ENCODE measurements around the gene CHD3. TPM values are rescaled to one million over a fixed set of nuclear protein-coding genes. Genes with fewer than 3 reads are reported as not detected.
"Not testable (repeated sequence)": the region's sequence is repeated elsewhere in the genome, so short reads cannot be mapped to it uniquely, and the experiment has no call there.

The CHD3 gene
- total RNA-seq, 1 experiment from 2014 or later, result 54.3 TPM

DNA sequence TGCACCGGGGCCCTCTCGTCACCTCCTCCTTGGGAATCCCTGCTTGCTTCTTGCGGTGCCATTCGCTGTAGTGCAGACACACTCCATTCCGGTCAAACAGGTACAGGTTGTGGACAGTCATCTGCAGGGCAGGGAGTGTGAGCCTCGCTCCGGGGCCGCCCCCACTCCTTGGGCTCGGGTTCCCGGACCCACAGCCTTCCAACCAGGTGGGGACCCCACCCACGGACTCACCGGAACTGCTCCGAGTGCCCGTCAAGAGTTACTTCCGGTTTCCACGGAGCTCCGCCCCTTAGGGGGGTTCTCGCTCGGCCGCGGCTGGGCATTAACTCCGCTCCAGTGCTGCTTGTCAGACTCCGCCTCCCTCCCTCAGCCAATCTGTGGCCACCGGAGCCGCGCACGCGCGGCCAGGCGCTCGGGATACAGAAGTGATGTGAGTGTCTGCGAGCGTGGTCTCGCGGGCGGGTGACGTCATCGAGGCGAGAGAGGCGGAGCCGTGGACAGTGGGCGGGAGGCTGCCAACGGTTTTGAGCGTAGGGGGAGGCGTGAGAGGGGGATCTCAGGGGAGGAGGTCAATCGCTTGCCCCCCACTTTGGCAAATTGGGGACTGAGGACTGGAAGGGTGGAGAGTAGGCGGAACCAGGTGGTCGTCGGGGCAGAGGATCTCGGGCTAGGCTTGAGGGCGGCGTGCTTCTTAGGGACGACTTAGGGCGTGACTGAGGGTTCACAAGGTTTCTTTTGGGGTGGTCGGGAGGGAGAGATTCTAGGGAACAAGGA, 43.3 kb downstream of the CHD3 start, which contains the start of the genes CNTROB and TRAPPC1:
Gene CNTROB (plus strand): TSS at position 498 of the 774 bp plus-strand sequence. CDS start 874 bp downstream, outside the sequence.
Gene TRAPPC1 (minus strand): TSS at position 238 of the 774 bp plus-strand sequence. CDS start 117 bp downstream, at position 121.
- peak; percentile 96 for DNase-seq (ENCODE audit: low spot score)

DNA sequence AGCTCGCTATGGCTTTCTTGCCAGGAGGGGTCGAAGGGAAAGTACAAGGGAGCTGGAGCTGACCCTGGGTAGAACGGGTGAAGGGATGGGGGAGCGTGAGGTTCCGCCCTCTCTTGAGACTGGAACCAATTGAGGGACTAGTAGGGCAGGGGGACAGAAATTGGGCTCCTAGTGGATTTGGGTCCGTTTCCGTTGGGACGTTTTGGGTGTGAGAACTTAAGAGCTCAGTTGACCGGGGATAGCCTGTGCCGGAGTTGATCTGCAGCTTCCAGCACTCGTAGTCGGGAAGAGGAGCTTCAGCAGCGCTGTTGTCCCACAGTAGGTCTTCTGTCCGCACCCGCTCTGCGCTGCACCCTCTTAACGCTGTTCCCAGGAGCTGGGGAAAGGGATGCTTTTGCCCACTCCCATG, 43.9 kb downstream of the CHD3 start:
- DNase-seq (ENCODE audit: low spot score), result peak; percentile 34

DNA sequence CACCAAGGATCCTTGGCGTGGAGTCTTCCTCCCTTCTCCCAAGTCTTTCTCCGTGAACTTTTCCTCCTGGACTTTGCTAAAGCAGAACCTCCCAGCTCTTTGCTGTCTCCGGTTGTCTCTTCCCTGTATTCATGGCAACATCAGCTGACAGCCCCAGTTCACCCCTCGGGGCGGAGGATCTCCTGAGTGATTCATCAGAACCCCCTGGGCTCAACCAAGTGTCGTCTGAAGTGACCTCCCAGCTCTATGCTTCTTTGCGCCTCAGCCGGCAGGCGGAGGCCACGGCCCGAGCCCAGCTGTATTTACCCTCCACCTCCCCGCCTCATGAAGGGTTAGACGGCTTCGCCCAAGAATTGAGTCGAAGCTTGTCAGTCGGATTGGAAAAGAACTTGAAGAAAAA, 44.4 kb downstream of the CHD3 start:
- DNase-seq (ENCODE audit: low spot score), result peak; percentile 58

DNA sequence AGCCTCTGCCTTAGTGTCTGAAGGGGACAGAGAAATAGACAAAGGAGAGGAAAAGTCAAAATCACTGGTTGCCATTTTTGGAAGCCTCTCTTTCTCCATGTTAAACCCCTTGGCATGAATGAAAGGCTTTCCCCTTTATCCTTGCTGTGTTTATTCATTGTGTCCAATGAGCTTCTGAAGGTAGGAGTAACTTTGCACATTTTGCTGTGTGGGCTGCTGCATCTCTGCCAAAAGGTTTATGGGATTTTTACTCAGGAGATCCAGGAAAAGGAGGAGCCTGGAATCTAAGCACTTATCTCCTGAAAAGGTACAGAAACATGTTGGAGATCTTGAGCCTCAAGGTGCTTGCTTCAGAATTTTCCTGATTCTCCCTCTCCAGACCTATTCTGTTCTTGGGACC, 47.3 kb downstream of the CHD3 start:
- DNase-seq (ENCODE audit: low spot score), result no peak

DNA sequence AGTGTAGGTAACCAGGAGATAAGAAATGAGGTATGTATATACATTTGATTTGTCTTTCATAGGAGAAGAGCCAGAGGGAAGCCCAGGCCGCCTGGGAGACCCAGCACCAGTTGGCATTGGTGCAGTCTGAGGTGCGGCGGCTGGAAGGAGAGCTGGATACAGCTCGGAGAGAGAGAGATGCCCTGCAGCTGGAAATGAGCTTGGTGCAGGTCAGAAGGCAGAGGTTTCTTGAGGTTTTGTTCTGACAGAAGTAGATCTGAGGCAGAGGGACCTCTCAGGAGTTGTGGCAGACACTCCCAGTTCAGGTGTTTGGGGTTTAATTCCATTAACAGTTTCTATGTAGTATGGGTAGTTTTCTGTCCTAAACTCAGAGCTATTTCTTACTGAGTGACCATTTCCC, 51.4 kb downstream of the CHD3 start:
- DNase-seq (ENCODE audit: low spot score), result no peak

DNA sequence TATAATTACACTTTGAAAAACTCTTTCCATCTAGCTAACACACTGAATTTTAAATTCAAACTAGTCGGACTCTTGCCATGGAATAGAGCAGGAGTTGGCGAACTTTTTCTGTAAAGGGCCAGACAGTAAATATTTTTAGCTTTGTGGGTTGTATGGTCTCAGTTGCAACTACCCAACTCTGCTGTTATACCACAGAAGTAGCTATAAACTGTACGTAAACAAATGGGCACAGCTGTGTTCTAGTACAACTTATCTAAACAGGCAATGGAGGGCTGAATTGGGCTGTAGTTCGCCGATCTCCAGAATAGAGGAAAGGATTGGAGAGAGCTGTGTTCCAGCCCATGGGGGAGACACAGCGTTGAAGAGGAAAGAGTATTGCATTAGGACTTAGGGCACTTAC, 52.2 kb downstream of the CHD3 start:
- DNase-seq (ENCODE audit: low spot score), result no peak

DNA sequence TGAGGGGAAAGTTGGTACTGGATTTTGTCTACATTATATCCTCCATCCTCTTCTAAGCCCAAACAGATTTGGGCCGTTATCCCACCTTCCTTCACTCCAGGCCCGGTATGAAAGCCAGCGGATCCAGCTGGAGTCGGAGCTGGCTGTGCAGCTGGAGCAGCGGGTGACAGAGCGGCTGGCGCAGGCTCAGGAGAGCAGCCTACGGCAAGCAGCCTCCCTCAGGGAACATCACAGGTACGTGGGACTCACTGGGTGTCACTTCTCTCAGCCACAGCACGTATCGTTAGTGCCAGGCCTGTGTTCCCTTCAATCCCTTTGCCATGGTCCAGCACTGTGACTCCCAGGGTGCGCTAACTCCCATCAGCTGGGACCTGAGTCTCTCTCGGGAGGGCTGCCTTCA, 54.7 kb downstream of the CHD3 start:
- no peak for DNase-seq (ENCODE audit: low spot score)

DNA sequence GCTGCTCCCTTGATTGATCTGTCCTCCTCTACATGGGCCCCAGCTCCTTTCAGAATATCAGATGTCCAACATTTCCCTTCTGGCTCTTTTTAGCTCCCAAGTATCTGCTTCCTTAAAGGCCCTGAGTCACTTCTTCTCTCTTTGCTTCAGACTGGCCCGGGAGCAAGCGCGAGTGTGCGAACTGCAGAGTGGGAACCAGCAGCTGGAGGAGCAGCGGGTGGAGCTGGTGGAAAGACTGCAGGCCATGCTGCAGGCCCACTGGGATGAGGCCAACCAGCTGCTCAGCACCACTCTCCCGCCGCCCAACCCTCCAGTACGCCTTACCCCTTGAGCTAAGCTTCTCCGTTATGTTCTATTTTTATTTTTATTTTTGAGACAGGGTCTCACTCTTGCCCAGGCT, 55.7 kb downstream of the CHD3 start:
- DNase-seq (ENCODE audit: low spot score), result no peak

DNA sequence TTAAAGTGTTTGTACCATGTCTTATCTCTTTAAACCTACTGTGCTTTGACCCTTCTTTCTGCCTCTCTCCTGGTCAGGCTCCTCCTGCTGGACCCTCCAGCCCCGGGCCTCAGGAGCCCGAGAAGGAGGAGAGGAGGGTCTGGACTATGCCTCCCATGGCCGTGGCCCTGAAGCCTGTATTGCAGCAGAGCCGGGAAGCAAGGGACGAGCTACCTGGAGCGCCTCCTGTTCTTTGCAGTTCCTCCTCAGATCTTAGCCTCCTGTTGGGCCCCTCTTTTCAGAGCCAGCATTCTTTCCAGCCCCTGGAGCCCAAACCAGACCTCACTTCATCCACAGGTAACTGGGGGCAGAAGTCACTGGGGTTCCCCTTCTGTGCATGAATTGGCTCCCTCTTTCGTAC, 57.1 kb downstream of the CHD3 start:
- no peak for DNase-seq (ENCODE audit: low spot score)

DNA sequence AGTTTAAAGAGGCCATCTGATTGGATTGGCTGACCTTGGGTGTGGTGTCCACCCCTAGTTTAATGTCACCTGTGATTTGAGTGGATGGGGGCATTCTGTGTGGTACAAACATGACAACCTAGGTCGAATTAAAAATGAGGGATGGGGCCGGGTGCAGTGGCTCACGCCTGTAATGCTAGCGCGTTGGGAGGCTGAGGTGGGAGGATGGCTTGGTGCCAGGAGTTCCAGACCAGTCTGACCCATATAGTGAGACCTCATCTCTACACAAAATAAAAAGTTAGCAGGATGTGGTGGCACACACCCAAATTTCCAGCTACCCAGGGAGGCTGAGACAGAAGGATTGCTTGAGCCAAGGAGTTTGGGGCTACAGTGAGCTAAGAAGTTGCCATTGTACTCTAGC, 57.9 kb downstream of the CHD3 start:
- no peak for DNase-seq (ENCODE audit: low spot score)

DNA sequence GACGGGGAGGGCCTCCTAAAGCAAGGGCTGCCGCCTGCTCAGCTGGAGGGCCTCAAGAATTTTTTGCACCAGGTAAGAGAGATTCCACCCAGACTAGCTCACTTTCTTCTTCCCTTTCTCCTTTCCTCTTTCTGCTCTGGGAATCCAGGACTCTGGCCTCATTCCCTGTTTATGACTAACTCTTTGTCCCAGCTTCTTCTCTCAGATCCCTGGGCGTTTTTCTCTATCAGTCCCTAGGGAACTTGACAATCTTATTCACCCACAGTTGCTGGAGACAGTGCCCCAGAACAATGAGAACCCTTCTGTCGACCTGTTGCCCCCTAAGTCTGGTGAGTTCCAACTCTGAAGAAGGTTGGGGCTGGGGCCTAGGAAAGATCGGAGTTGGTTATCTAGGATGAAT, 59.1 kb downstream of the CHD3 start:
- no peak for DNase-seq (ENCODE audit: low spot score)

DNA sequence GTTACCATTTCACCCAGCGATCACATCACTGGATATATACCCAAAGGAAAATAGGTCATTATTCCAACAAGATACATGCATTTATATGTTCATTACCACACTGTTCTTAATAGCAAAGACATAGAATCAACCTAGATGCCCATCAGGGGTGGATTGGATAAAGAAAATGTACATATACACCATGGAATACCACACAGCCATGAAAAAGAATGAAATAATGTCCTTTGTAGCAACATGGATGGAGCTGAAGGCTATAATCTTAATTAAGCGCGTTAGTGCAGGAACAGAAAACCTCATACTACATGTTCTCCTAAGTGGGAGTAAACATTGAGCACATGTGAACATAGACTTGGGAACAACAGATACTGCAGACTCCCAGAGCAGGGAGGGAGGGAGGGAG, 62.0 kb downstream of the CHD3 start:
- no peak for DNase-seq (ENCODE audit: low spot score)

DNA sequence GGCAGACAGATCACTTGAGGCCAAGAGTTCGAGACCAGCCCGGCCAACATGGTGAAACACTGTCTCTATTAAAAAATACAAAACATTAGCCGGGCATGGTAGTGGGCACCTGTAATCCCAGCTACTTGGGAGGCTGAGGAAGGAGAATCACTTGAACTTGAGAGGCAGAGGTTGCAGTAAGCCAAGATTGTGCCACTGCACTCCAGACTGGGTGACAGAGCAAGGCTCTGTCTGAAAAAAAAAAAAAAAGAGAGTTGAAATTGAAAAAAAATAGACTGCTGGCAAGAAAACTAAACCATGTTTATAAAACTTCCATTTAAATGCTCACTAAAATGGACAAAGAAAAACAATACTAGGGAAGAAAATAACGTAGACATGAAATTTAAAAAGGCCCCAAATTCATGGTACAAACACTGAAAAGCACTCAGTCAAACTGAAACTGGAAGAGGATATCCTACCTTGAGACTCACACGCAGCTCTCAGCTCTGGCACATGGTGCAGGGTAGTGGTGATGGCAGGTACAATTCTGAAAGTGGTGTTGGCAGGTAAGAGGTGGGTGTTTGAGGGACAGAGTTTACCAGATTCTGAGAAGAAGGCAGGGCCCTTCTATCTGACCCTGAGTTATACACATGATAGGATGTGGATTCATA, 62.7 kb downstream of the CHD3 start:
- DNase-seq (ENCODE audit: low spot score), result no peak

DNA sequence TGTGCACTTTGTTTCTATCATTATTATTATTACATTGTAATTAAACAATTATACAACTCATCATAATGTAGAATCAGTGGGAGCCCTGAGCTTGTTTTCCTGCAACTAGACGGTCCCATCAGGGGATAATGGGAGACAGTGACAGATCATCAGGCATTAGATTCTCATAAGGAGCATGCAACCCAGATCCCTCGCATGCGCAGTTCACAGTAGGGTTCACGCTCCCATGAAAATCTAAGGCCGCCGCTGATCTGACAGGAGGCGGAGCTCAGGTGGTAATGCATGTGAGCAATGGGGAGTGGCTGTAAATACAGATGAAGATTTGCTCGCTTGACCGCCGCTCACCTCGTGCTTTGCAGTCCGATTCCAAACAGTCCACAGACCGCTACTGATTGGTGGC, 64.7 kb downstream of the CHD3 start:
- DNase-seq (ENCODE audit: low spot score), result not testable (repeated sequence)

DNA sequence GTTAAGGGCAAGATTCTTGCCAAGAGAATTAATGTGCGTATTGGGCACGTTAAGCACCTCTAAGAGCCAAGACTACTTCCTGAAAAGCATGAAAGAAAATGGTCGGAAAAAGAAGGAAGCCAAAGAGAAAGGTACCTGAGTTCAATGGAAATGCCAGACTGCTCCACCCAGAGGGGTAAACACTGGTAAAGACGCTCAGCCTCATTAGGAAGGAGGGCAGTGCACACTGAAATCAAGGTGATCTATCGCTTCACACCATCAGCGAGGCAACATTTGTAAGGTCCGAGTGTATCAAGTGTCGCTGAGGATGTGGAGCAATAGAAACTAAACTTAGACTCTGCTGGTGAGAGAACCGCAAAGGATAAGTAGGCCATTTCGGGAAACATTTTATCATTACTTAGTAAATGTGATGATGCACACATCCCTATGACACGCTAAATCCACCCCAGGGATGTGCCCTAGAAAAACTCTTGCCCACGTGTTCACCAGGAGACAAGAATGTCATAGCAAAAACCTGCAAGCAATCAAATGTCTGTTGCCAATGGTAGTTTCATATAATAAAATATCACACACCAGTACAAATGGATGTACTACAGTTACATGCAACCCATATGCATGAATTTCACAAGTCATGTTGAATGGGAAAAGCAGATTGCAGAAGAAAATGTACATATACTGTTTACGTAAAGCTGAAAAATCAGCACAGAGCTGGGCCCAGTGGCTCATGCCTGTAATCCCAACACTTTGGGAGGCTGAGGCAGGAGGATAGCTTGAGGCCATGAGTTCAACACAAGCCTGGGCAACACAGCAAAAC, 67.0 kb downstream of the CHD3 start:
- DNase-seq (ENCODE audit: low spot score), result no peak

DNA sequence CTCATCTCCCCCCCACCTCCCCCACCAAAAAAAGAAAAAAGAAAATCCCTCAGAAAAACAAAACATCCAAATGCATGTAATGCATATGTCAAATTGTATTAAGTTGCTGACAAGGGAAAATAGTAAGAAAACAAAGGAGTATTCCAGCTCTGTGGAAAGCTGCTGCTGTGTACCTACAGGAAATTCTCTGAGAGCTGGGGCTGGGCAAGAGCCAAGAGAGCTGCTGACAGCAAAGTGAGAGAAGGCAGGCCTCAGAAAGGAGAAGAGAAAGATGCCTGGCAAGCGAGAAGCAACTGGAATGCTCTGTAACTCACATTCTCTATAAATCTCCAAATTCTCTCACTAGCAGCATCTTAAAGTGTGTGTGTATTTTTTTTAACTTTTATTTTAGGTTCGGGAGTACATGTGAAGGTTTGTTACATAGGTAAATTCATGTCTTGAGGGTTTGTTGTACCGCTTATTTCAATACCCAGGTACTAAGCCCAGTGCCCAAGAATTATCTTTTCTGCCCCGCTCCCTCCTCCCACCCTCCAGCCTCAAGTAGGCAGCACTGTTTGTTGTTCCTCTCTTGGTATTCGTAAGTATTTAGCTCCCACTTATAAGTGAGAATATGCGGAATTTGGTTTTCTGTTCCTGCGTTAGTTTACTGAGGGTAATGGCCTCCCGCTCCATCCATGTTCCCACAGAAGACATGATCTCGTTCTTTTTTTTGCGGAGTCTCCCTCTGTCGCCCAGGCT, 67.8 kb downstream of the CHD3 start:
- no peak for DNase-seq (ENCODE audit: low spot score)

DNA sequence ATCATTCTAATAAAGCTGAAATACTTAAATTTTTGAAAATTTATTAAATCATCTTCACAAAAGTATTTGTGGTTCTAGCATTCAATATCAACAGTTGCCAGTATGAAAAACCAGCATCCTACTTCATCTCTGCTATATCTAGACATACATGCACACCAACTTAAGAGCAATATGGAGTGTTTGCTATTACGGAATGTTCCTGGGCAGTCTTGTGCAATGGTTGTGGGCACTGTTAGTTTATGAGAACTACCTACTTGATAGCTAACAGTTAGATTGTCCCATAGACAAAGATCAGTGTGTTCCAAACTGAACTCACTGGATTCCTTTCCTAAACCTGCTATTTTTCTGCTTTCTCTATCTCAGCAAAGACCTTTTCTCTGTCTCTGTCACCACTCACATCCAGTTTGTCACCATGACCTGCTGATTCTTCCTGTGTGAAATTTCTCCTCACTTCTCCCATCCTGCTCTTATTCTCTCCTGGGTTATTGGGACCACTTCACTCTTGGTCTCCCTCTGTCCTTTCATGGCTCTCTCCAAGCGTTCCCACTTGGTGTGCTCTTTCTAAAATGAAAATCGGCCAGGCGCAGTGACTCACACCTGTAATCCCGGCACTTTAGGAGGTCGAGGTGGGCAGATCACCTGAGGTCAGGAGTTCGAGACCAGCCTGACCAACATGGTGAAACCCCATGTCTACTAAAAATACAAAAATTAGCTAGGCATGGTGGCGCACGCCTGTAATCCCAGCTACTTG, 71.1 kb downstream of the CHD3 start:
- DNase-seq (ENCODE audit: low spot score), result no peak

DNA sequence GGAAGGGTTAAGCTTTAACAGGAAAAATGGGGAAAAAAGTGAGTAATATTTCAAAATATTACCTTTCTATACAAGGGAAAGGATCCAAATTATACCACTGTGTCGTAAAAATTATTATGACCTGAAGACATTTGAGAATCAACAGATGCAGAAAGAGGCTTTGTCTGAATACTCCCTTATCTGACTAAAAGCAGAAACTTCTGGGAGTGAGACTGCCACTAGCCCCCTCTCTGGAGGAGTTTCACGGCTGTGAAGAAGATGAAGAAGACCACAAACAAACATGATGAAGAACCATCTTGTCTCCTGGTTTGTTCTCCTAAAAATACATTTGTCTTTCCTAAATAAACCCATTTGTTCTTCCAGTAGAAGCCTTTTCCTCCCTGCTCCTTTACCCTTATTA, 72.8 kb downstream of the CHD3 start:
- no peak for DNase-seq (ENCODE audit: low spot score)

Measured in HT-29 (cell line).